Measurements from ENCODE around the gene ZCCHC14. TPM values are rescaled to one million over a fixed set of nuclear protein-coding genes. Genes with fewer than 3 reads are reported as not detected.

Gene ZCCHC14
- polyA plus RNA-seq, 1 donor (not counting 4 experiments of a cell fraction or from before 2014, with no cell fraction given): 3.6 TPM

GRCh38 chr16:87410530-87410929 is 82.3 kb downstream of the ZCCHC14 start:
- Histone ChIP-seq H3K4me2 (ENCODE audit: control insufficient read depth, extremely low read depth, insufficient read depth, low read depth, low read length) (no peak overlapping the region), H3K4me1 (ENCODE audit: control insufficient read depth, extremely low read depth, insufficient read depth, low read length) (no peaks in the 10 kb centered on the region), H3K9ac (ENCODE audit: control insufficient read depth, extremely low read depth, insufficient read depth, low read length) (no peak overlapping the region), H3K9me3 (ENCODE audit: control insufficient read depth, low read depth, low read length) (no peaks in the 10 kb centered on the region), H4K20me1 (ENCODE audit: control insufficient read depth, extremely low read depth, insufficient read depth, low read length) (no peaks in the 10 kb centered on the region), H3K27me3 (ENCODE audit: control insufficient read depth, extremely low read depth, insufficient read depth, low read length) (no peaks in the 10 kb centered on the region), H3K36me3 (ENCODE audit: control insufficient read depth in 2 of 2, extremely low read depth in 1 of 2, insufficient read depth in 2 of 2, low read length in 2 of 2) (peaks cover 14 to 21% of the 10 kb centered on the region in 2 experiments), H3K79me2 (ENCODE audit: control insufficient read depth, insufficient read depth, low read length) (no peaks in the 10 kb centered on the region), H3K4me3 (ENCODE audit: control insufficient read depth in 2 of 3, extremely low read depth in 1 of 3, insufficient read depth in 2 of 3, low read depth in 1 of 3, low read length in 3 of 3) (no peak overlapping the region), H2AFZ (ENCODE audit: control insufficient read depth, low read length) (no peak overlapping the region), H3K9me1 (ENCODE audit: control insufficient read depth, extremely low read depth, insufficient read depth, low read length) (no peaks in the 10 kb centered on the region), H3K27ac (ENCODE audit: control insufficient read depth, insufficient read depth, low read length) (no peak overlapping the region)
- TF ChIP-seq EZH2 (IDR thresholded peaks at IDR 0.05; ENCODE audit: low read length): no peak
- TF ChIP-seq CTCF (optimal IDR thresholded peaks at IDR 0.05 in 1 of 3, IDR thresholded peaks at IDR 0.05 in 1 of 3, conservative IDR thresholded peaks at IDR 0.05 in 1 of 3; ENCODE audit: extremely low read depth in 1 of 3, insufficient read depth in 2 of 3, low read length in 3 of 3): no peak
- no peak for DNase-seq (ENCODE audit: low read depth, low spot score)
- FAIRE-seq: no peak
- dilution Hi-C loops (cut with MboI; ENCODE audit: extremely low pct_ligation_motif_present, low sequenced_read_pairs): no loop called here

GRCh38 chr16:87409781-87410180 is 83.0 kb downstream of the ZCCHC14 start:
- H3K9ac ChIP-seq (ENCODE audit: control insufficient read depth, extremely low read depth, insufficient read depth, low read length): no peak overlapping the region
- no peaks in the 10 kb centered on the region for H4K20me1 ChIP-seq (ENCODE audit: control insufficient read depth, extremely low read depth, insufficient read depth, low read length)
- H2AFZ ChIP-seq (ENCODE audit: control insufficient read depth, low read length): no peak overlapping the region
- H3K27me3 ChIP-seq (ENCODE audit: control insufficient read depth, extremely low read depth, insufficient read depth, low read length): no peaks in the 10 kb centered on the region
- H3K27ac ChIP-seq (ENCODE audit: control insufficient read depth, insufficient read depth, low read length): no peak overlapping the region
- H3K4me3 ChIP-seq (ENCODE audit: control insufficient read depth in 2 of 3, extremely low read depth in 1 of 3, insufficient read depth in 2 of 3, low read depth in 1 of 3, low read length in 3 of 3): no peak overlapping the region
- TF ChIP-seq CTCF (optimal IDR thresholded peaks at IDR 0.05 in 1 of 3, IDR thresholded peaks at IDR 0.05 in 1 of 3, conservative IDR thresholded peaks at IDR 0.05 in 1 of 3; ENCODE audit: extremely low read depth in 1 of 3, insufficient read depth in 2 of 3, low read length in 3 of 3) (no peak), EZH2 (IDR thresholded peaks at IDR 0.05; ENCODE audit: low read length) (no peak)
- no peak for FAIRE-seq
- H3K9me3 ChIP-seq (ENCODE audit: control insufficient read depth, low read depth, low read length): no peaks in the 10 kb centered on the region
- DNase-seq (ENCODE audit: low read depth, low spot score): no peak
- no peaks in the 10 kb centered on the region for H3K9me1 ChIP-seq (ENCODE audit: control insufficient read depth, extremely low read depth, insufficient read depth, low read length)
- H3K4me2 ChIP-seq (ENCODE audit: control insufficient read depth, extremely low read depth, insufficient read depth, low read depth, low read length): no peak overlapping the region
- dilution Hi-C loops (cut with MboI; ENCODE audit: extremely low pct_ligation_motif_present, low sequenced_read_pairs): no loop called here
- peaks cover 20 to 22% of the 10 kb centered on the region in 2 experiments for H3K36me3 ChIP-seq (ENCODE audit: control insufficient read depth in 2 of 2, extremely low read depth in 1 of 2, insufficient read depth in 2 of 2, low read length in 2 of 2)
- no peaks in the 10 kb centered on the region for H3K79me2 ChIP-seq (ENCODE audit: control insufficient read depth, insufficient read depth, low read length)
- no peaks in the 10 kb centered on the region for H3K4me1 ChIP-seq (ENCODE audit: control insufficient read depth, extremely low read depth, insufficient read depth, low read length)

Measured in keratinocyte (primary cell).